ENCODE data around the gene ARHGAP40. TPM values are rescaled to one million over a fixed set of nuclear protein-coding genes. Genes with fewer than 3 reads are reported as not detected.

The ARHGAP40 gene
- total and polyA plus RNA-seq, 2 of the 13 experiments (the other 11 are each of a cell fraction or from before 2014, with no cell fraction given), result 0.75 to 2.1 TPM

DNA sequence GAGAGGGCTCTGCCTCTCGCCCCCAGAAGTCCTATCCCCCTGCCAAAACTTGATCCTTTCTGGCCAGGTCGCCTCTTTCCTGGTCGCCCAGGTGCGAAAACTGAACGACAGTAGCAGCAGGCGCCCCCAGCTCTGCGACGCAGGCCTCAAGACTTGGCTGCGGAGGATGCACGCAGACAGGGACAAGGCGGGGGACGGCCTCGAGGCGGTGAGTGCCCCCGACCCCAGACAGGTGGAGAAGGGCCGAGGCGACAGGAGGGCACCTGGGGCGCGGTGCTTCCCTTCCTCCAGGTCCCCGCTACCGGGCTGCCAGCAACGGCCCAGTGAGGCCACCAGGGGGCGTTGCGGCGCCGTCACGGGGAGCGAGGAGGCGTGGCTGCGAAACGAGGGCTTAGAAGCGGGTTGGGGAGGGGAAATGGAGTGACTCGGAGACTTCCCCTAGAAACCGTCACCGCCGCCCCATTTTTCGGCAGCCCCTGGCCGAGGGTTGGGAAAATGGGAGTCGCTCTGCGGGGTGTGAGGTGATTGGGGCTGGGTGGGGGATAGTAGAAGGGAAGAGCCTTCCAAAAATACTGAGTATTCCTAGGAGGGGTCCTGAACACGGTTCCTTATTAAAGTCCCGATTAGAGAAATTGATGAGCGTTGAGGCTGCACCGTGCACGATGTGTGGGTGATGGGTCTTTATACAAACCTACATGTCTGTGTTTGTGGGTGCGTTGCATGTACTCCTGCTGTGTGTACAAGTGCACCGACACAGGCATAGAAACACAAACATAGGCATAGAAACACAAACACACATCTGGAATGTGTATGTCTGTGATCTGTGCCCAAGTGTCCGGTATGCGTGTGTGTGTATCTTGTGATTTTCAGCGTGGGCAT is 44.6 kb downstream of the ARHGAP40 start (continued):
- TF ChIP-seq ZNF282 (IDR thresholded peaks at IDR 0.05; ENCODE audit: partially characterized antibody), result no peak
- no peak for TF ChIP-seq SRSF4 (IDR thresholded peaks at IDR 0.05; ENCODE audit: low read depth, low read length, poor library complexity, severe bottlenecking)
- no peak for TF ChIP-seq NFYC (CRISPR knock-in tag; IDR thresholded peaks at IDR 0.05)
- no peak for TF ChIP-seq ZNF749 (CRISPR knock-in tag; IDR thresholded peaks at IDR 0.05; ENCODE audit: borderline replicate concordance)
- peak; percentile 33; the same call in 1 of the 2 replicates for TF ChIP-seq ZBTB20 (CRISPR knock-in tag; IDR thresholded peaks at IDR 0.05; ENCODE audit: borderline replicate concordance, low read depth)
- TF ChIP-seq, protein P1, sequence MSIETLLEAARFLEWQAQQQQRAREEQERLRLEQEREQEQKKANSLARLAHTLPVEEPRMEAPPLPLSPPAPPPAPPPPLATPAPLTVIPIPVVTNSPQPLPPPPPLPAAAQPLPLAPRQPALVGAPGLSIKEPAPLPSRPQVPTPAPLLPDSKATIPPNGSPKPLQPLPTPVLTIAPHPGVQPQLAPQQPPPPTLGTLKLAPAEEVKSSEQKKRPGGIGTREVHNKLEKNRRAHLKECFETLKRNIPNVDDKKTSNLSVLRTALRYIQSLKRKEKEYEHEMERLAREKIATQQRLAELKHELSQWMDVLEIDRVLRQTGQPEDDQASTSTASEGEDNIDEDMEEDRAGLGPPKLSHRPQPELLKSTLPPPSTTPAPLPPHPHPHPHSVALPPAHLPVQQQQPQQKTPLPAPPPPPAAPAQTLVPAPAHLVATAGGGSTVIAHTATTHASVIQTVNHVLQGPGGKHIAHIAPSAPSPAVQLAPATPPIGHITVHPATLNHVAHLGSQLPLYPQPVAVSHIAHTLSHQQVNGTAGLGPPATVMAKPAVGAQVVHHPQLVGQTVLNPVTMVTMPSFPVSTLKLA (IDR thresholded peaks at IDR 0.05), result no peak
- no peak for TF ChIP-seq ATRX (CRISPR knock-in tag; IDR thresholded peaks at IDR 0.05; ENCODE audit: borderline replicate concordance)
- TF ChIP-seq CHD4 (IDR thresholded peaks at IDR 0.05; ENCODE audit: borderline replicate concordance, low read length), result no peak
- TF ChIP-seq ZNF766 (CRISPR knock-in tag; IDR thresholded peaks at IDR 0.05; ENCODE audit: borderline replicate concordance), result 0 out of 2 replicates have a peak, but pooled peaks have one; percentile 46
- TF ChIP-seq, protein P2, sequence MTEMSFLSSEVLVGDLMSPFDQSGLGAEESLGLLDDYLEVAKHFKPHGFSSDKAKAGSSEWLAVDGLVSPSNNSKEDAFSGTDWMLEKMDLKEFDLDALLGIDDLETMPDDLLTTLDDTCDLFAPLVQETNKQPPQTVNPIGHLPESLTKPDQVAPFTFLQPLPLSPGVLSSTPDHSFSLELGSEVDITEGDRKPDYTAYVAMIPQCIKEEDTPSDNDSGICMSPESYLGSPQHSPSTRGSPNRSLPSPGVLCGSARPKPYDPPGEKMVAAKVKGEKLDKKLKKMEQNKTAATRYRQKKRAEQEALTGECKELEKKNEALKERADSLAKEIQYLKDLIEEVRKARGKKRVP (CRISPR knock-in tag; IDR thresholded peaks at IDR 0.05), result no peak
- TF ChIP-seq KDM6A (CRISPR knock-in tag; IDR thresholded peaks at IDR 0.05; ENCODE audit: low read depth), result no peak
- TF ChIP-seq, protein P3, sequence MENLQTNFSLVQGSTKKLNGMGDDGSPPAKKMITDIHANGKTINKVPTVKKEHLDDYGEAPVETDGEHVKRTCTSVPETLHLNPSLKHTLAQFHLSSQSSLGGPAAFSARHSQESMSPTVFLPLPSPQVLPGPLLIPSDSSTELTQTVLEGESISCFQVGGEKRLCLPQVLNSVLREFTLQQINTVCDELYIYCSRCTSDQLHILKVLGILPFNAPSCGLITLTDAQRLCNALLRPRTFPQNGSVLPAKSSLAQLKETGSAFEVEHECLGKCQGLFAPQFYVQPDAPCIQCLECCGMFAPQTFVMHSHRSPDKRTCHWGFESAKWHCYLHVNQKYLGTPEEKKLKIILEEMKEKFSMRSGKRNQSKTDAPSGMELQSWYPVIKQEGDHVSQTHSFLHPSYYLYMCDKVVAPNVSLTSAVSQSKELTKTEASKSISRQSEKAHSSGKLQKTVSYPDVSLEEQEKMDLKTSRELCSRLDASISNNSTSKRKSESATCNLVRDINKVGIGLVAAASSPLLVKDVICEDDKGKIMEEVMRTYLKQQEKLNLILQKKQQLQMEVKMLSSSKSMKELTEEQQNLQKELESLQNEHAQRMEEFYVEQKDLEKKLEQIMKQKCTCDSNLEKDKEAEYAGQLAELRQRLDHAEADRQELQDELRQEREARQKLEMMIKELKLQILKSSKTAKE (CRISPR knock-in tag; IDR thresholded peaks at IDR 0.05; ENCODE audit: borderline replicate concordance), result no peak
- TF ChIP-seq, protein P4, sequence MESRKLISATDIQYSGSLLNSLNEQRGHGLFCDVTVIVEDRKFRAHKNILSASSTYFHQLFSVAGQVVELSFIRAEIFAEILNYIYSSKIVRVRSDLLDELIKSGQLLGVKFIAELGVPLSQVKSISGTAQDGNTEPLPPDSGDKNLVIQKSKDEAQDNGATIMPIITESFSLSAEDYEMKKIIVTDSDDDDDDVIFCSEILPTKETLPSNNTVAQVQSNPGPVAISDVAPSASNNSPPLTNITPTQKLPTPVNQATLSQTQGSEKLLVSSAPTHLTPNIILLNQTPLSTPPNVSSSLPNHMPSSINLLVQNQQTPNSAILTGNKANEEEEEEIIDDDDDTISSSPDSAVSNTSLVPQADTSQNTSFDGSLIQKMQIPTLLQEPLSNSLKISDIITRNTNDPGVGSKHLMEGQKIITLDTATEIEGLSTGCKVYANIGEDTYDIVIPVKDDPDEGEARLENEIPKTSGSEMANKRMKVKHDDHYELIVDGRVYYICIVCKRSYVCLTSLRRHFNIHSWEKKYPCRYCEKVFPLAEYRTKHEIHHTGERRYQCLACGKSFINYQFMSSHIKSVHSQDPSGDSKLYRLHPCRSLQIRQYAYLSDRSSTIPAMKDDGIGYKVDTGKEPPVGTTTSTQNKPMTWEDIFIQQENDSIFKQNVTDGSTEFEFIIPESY (CRISPR knock-in tag; IDR thresholded peaks at IDR 0.05), result peak; percentile 42; the same call in 1 of the 2 replicates
- TF ChIP-seq, protein P5, sequence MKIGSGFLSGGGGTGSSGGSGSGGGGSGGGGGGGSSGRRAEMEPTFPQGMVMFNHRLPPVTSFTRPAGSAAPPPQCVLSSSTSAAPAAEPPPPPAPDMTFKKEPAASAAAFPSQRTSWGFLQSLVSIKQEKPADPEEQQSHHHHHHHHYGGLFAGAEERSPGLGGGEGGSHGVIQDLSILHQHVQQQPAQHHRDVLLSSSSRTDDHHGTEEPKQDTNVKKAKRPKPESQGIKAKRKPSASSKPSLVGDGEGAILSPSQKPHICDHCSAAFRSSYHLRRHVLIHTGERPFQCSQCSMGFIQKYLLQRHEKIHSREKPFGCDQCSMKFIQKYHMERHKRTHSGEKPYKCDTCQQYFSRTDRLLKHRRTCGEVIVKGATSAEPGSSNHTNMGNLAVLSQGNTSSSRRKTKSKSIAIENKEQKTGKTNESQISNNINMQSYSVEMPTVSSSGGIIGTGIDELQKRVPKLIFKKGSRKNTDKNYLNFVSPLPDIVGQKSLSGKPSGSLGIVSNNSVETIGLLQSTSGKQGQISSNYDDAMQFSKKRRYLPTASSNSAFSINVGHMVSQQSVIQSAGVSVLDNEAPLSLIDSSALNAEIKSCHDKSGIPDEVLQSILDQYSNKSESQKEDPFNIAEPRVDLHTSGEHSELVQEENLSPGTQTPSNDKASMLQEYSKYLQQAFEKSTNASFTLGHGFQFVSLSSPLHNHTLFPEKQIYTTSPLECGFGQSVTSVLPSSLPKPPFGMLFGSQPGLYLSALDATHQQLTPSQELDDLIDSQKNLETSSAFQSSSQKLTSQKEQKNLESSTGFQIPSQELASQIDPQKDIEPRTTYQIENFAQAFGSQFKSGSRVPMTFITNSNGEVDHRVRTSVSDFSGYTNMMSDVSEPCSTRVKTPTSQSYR (CRISPR knock-in tag; IDR thresholded peaks at IDR 0.05; ENCODE audit: borderline replicate concordance), result 0 out of 2 replicates have a peak, but pooled peaks have one; percentile 44
- no peak for TF ChIP-seq ZSCAN20 (CRISPR knock-in tag; IDR thresholded peaks at IDR 0.05; ENCODE audit: borderline replicate concordance)
